Adrenal gland (tissue), 5 donors: ENCODE data around the gene ELOA.
A peak's percentile ranks its signal among the peaks of the same experiment; 100 is the strongest.

ENCODE experiments used
- CTCF ChIP-seq, 6 experiments: fragments of 450-650 bp in 4 of 6; fragments of 200-600 bp in 2 of 6; sonication (generic) in 1 of 6; IDR thresholded peaks; 1 replicate in 5 of 6; 2 replicates in 1 of 6; pipeline versions ENCODE4 v1.5.1 to v1.8.0; 2016 to 2021; ENCODE audit warnings: antibody characterized with exemption in 6 of 6, mild to moderate bottlenecking in 2 of 6, moderate library complexity in 1 of 6
- POLR2A ChIP-seq, 2 donors: fragments of 450-650 bp; IDR thresholded peaks; one replicate each; pipeline ENCODE4 v1.6.1; 2017; ENCODE audit warnings: antibody characterized with exemption in 2 of 2, mild to moderate bottlenecking in 2 of 2, moderate library complexity in 1 of 2
- donor health status: DM: no; HTN: no; CAD: no.

- TF ChIP-seq CTCF (IDR thresholded peaks at IDR 0.05) (no peak), POLR2A (IDR thresholded peaks at IDR 0.05) (peak; percentile 25 to 74)
These were observed 57.4 kb downstream of the ELOA start, which contains the start of gene GALE for GRCh38 chr1:23800400-23801337.
